Fibroblast of mammary gland (primary cell): Measurements from ENCODE around the gene ZCCHC10.
A peak's percentile ranks its signal among the peaks of the same experiment; 100 is the strongest.
"Not testable (repeated sequence)": the region's sequence is repeated elsewhere in the genome, so short reads cannot be mapped to it uniquely, and the experiment has no call there.

Experiments used
- DNase-seq: peaks from one replicate; pipeline ENCODE4 v3.0.0-alpha.2; 2010; ENCODE audit warnings: low read depth
- H3K4me3 ChIP-seq: 2 replicates; pipeline ENCODE4 v1.5.1; 2011; ENCODE audit warnings: low read depth, mild to moderate bottlenecking, low read length, moderate library complexity; ENCODE audit not compliant: control insufficient read depth
- TF ChIP-seq, protein P1 (sequence below): conservative IDR thresholded peaks from 2 replicates; pipeline ENCODE4 v1.5.1; 2011; ENCODE audit warnings: low read depth, low read length, inconsistent platforms; ENCODE audit not compliant: control insufficient read depth, insufficient read depth

The ZCCHC10 gene

DNA sequence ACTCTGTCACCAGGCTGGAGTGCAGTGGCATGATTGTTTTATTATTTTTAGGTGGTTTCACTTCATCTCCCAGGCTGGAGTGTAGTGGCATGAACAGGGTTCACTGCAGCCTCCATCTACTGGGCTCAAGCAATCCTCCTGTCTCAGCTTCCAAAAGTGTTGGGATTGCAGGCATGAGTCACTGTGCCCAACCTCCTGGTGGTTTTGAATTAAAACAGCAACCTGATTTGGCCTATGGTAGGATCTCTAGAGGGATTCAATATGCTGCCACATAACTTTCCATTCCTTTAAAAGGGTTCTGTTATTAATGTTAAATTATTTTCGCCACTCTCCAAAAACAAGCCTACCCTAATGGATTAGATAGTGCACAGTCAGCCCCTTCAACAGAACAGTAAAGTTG, 15.6 kb upstream of the ZCCHC10 start:
- TF ChIP-seq, protein P1, sequence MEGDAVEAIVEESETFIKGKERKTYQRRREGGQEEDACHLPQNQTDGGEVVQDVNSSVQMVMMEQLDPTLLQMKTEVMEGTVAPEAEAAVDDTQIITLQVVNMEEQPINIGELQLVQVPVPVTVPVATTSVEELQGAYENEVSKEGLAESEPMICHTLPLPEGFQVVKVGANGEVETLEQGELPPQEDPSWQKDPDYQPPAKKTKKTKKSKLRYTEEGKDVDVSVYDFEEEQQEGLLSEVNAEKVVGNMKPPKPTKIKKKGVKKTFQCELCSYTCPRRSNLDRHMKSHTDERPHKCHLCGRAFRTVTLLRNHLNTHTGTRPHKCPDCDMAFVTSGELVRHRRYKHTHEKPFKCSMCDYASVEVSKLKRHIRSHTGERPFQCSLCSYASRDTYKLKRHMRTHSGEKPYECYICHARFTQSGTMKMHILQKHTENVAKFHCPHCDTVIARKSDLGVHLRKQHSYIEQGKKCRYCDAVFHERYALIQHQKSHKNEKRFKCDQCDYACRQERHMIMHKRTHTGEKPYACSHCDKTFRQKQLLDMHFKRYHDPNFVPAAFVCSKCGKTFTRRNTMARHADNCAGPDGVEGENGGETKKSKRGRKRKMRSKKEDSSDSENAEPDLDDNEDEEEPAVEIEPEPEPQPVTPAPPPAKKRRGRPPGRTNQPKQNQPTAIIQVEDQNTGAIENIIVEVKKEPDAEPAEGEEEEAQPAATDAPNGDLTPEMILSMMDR: peak; percentile 7
- peak; percentile 59 for DNase-seq
- H3K4me3 ChIP-seq: no peak overlapping the region

DNA sequence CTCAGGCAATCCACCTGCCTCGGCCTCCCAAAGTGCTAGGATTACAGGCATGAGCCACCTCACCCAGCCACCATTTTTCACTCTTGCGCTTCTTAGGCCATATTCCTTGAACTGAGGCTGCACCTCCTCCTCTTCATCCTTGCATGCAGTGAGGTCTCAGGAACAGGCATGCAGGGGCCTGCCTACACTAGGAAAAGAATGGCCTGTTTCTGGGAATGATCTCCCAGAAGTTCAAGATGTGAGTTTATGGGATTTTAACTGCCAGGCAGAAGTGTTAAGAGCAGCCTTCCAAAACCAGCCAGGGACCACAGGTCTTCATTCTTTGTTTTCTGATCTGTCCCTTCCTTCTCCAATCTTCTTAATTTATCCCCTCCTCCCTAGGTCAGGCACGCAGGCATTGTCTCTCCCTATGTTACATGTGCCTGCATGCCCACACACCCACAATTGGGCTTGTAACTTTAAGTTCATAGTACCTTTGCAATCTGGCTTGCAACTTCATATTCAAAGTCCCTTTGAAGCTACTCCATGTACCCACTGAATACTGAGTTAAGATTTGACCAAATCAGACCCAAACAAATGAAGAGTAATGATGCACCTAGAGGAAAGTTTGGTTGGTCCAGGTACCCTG, 14.9 kb upstream of the ZCCHC10 start:
- no peak for DNase-seq
- H3K4me3 ChIP-seq: no peak overlapping the region
- TF ChIP-seq, protein P1: no peak

DNA sequence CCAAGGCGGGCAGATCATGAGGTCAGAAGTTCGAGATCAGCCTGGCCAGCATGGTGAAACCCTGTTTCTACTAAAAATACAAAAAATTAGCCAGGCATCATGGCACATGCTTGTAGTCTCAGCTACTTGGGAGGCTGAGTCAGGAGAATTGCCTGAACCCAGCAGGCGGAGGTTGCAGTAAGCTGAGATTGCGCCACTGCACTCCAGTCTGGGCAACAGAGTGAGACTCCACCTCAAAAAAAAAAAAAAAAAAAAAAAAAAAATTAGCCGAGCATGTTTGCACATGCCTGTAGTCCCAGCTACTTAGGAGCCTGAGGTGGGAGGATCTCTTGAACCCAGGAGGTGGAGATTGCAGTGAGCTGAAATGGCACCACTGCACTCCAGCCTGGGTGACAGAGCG, 10.3 kb upstream of the ZCCHC10 start:
- peak; percentile 36 for DNase-seq
- not testable (repeated sequence) for H3K4me3 ChIP-seq

DNA sequence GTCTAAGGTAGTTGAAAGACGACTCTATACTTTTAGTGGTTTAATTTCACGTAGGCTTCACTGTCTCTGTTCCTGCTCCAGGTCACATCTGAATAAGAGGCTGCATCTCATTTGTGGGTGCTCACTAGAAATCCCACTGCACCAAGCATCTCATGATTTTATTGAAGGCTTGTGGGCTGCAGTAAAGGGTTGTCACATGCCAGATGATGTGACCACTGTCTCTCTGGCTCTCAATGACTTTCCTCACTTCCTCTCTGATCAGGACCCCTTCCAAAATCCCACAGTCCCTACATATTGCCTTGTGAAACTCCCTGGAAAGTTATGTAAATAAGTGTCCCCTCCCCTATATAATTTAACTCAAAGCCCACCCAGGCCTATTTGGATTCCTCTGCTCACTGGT, 8.9 kb upstream of the ZCCHC10 start:
- no peak for DNase-seq
- H3K4me3 ChIP-seq: no peak overlapping the region
- TF ChIP-seq, protein P1: no peak

DNA sequence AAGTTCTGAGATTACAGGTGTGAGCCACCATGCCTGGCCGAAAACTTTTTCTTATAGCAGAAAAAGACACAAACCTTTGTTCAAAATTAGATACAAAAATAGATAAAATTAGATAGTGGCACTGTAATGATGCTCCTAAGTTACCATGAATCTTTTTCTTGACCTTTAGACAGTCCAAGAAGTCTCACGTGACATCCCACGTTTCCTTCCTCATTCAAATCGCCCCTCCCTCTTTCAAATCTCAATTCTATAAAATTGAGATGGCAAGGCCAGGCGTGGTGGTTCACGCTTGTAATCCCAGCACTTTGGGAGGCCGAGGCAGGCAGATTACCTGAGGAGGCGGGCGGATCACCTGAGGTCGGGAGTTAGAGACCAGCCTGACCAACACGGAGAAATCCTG, 7.7 kb upstream of the ZCCHC10 start:
- no peak for DNase-seq
- H3K4me3 ChIP-seq: no peak overlapping the region
- TF ChIP-seq, protein P1: no peak

DNA sequence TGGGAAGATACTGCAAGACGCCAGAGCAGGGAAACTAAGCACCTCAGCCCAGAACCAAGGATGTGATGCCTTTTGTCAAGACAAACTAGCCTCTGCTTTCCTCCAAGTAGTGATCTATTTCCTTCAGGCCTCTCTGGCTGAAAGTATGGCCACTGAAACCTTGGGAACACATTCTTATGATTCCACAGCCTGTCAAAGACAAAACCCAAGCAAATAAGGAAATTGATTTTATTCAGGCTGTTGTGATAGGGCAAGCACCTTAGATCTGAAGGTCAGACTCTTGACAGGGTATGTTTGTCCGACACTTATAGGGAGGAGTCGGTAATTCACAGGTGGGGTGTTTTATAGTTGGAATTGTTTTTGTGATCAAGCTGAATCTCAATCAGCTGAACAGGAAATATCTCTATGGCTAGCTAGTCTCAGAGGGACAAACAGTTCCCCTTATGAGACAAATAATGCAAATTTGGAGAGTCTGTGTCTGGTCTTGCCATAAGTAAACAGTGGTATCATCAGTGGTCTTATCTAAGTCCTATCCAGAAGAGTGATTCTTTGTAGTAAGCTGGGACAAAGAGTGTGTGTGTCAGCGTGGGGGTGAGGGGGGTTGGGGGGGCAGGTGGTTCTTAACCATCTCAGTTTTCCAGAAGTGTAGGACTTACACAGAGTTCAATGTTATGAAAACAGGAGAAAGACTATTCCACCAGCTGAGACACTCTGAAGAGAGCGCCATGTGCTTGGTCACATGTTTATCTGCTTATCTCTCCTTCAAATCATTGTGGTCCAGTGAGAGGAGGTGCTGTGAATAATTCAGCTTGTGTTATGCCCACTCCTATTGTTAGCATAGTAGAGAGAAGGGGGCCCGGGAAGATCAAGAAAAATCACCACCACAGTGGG, 6.7 kb upstream of the ZCCHC10 start:
- DNase-seq: no peak
- TF ChIP-seq, protein P1: no peak
- no peak overlapping the region for H3K4me3 ChIP-seq

DNA sequence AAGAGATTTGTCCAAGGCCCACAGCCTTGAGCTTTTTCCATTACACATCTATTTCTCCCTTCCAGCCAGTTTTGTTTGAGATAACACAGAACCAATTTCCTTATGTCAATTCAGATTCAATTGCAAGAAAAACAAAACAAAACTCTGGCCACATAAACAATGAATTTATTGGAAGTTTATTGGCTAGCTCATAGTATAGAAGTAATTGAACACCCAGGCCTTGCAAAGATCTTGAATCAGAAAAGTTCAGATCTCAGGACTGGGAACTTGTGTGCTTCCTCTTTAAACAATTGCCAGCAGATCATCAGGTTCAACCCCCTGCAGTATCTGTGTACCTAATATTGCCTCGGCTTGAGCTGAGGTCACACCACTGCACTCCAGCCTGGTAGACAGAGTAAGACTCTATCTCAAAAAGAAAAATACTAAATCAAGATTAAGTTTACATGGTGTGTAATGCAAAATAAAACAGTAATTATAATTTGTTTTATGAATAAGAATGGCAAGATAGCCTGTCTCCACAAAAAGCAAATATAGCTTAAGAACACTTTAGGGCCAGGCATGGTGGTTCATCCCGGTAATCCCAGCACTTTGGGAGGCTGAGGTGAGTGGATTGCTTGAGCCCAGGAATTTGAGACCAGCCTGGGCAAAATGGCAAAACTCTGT, 4.1 kb upstream of the ZCCHC10 start:
- no peak for DNase-seq
- TF ChIP-seq, protein P1: no peak
- H3K4me3 ChIP-seq: no peak overlapping the region
